Activated CD8-positive, alpha-beta memory T cell treated with anti-CD3 and anti-CD28 coated beads for 48 hours (primary cell): ENCODE measurements around the gene TSACC.
"Not testable (repeated sequence)": the region's sequence is repeated elsewhere in the genome, so short reads cannot be mapped to it uniquely, and the experiment has no call there.

Experiments used
- DNase-seq, 3 experiments: peaks; one replicate each; pipeline ENCODE4 v3.0.0-alpha.2; 2020; ENCODE audit warnings: low read depth in 2 of 3, low spot score in 2 of 3

TSACC gene

GRCh38 chr1:156338180-156338976 is at the start of gene TSACC, which contains the start of gene CCT3:
TSACC (plus strand) TSS chr1:156338526; CDS start chr1:156339758, 1,232 bp downstream.
CCT3 (minus strand) TSS chr1:156338292; CDS start chr1:156338184, 108 bp downstream.
- DNase-seq, result peak; percentile 97 to 99 (median 99)

- no peak for DNase-seq
Measured at GRCh38 chr1:156289857-156290256, 48.5 kb upstream of the TSACC start.

GRCh38 chr1:156291226-156292061 is 46.9 kb upstream of the TSACC start:
- no peak for DNase-seq

GRCh38 chr1:156293098-156293434 is 45.3 kb upstream of the TSACC start:
- no peak for DNase-seq

- no peak for DNase-seq
Measured at GRCh38 chr1:156293895-156294294, 44.4 kb upstream of the TSACC start.

GRCh38 chr1:156295391-156295947 is 42.9 kb upstream of the TSACC start, which contains the start of gene GLMP:
GLMP (minus strand) TSS chr1:156295679; CDS start chr1:156295645, 34 bp downstream.
- no peak for DNase-seq

GRCh38 chr1:156298852-156299357 is 39.4 kb upstream of the TSACC start, which contains the start of gene VHLL:
VHLL (minus strand) TSS chr1:156299307; CDS start chr1:156299189, 118 bp downstream.
- DNase-seq, result no peak

- DNase-seq, result no peak
Measured at GRCh38 chr1:156303241-156303640, 35.1 kb upstream of the TSACC start.

GRCh38 chr1:156305215-156305614 is 33.1 kb upstream of the TSACC start:
- DNase-seq, result no peak

- DNase-seq, result no peak
Measured at GRCh38 chr1:156308078-156308477, 30.2 kb upstream of the TSACC start.

- no peak for DNase-seq
Measured at GRCh38 chr1:156310962-156311361, 27.4 kb upstream of the TSACC start.

GRCh38 chr1:156316909-156317308 is 21.4 kb upstream of the TSACC start:
- DNase-seq, result no peak

- no peak for DNase-seq
Measured at GRCh38 chr1:156319664-156320063, 18.7 kb upstream of the TSACC start.

- DNase-seq, result no peak
Measured at GRCh38 chr1:156320560-156320959, 17.8 kb upstream of the TSACC start.

- DNase-seq, result not testable (repeated sequence)
Measured at GRCh38 chr1:156323179-156323578, 15.1 kb upstream of the TSACC start.

- no peak for DNase-seq
Measured at GRCh38 chr1:156336242-156336641, 2.1 kb upstream of the TSACC start.

GRCh38 chr1:156337052-156337887 is 1.1 kb upstream of the TSACC start:
- DNase-seq, result no peak

- no peak for DNase-seq
Measured at GRCh38 chr1:156337888-156338179, 492 bp upstream of the TSACC start.

GRCh38 chr1:156342166-156342955 is 4.0 kb downstream of the TSACC start:
- DNase-seq, result no peak

GRCh38 chr1:156344409-156344808 is 6.1 kb downstream of the TSACC start:
- no peak for DNase-seq
